Urinary bladder (tissue), 4 donors: ENCODE results near the gene TMEM203. TPM values are rescaled to one million over a fixed set of nuclear protein-coding genes. Genes with fewer than 3 reads are reported as not detected.

Experiments
- DNase-seq: peaks from one replicate; pipeline ENCODE4 v3.0.0-alpha.2; 2015; ENCODE audit errors: extremely low spot score
- H3K27ac ChIP-seq: one replicate; pipeline ENCODE4 v1.5.1; 2013; ENCODE audit warnings: low read depth, mild to moderate bottlenecking, moderate library complexity
- H3K36me3 ChIP-seq: one replicate; pipeline ENCODE4 v1.6.1; 2013; ENCODE audit warnings: mild to moderate bottlenecking, moderate library complexity; ENCODE audit not compliant: insufficient read depth
- H3K4me1 ChIP-seq: one replicate; pipeline ENCODE4 v1.6.1; 2013; ENCODE audit warnings: mild to moderate bottlenecking, moderate library complexity; ENCODE audit not compliant: insufficient read depth
- H3K4me3 ChIP-seq: one replicate; pipeline ENCODE4 v1.5.1; 2013; ENCODE audit warnings: low read depth, low read length
- WGBS: extraction: QIAGEN DNeasy Blood & Tissue Kit; methylation state at CpG from one replicate; pipeline ENCODE4 v1.1.7; 2013; 5-methylcytosine and 5-hydroxymethylcytosine counted together
- polyA plus RNA-seq: library from polyadenylated mRNA; stranded (reverse); fragments of 200-250 nt; gene quantifications from one replicate; pipeline ENCODE4 v1.2.3, GENCODE V29; 2013
- total RNA-seq: library from RNA; depleted of rRNA; stranded (reverse); fragments of >200 nt; gene quantifications from one replicate; pipeline ENCODE4 v1.2.3, GENCODE V29; 2014
- donor health status: healthy with polysubstance abuse.
- donor health status: healthy.

The TMEM203 gene
- total and polyA plus RNA-seq, 2 donors: 24.2 to 41.2 TPM

- Histone ChIP-seq H3K27ac (no peak overlapping the region), H3K4me1 (peaks cover 2% of the 10 kb centered on the region), H3K4me3 (no peak overlapping the region), H3K36me3 (no peaks in the 10 kb centered on the region)
- 70% methylated on average over 14 of the region's 14 CpGs for WGBS
- DNase-seq: no peak
Observed at GRCh38 chr9:137221095-137221505, 15.7 kb upstream of the TMEM203 start.

GRCh38 chr9:137220317-137221094 lies 15.1 kb upstream of the TMEM203 start:
- WGBS: 89% methylated on average over 52 of the region's 52 CpGs
- Histone ChIP-seq H3K4me3 (no peak overlapping the region), H3K4me1 (peaks cover 2% of the 10 kb centered on the region), H3K36me3 (no peaks in the 10 kb centered on the region), H3K27ac (no peak overlapping the region)
- DNase-seq: no peak

DNA sequence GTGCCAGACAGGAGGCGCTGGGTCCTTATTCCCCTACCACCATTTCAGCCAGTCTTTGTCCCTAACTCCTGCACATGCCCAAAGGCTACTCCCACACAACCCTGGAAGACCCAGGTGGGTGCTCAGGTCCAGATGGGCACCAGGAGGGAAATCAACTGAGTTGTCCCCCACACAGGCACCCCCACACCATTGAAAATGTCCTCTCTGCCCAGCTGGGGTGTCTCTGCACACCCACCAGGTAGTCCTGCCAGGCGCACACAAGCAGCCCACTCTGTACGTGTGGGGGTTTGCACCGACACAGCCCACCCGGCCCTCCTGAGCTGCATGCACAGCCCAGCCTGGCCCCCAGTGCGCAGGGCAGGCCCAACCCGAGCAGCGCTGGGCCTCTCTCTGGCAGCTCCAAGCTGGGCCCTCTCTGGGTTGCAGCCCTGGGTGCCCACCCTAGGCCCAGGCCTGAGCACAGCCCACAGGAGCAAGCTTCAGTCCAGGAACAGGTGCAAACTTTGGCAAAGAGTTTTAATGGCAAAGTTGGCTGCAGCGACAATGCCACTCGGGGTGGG lies 14.4 kb upstream of the TMEM203 start:
- no peak overlapping the region for H3K27ac ChIP-seq
- 91% methylated on average over 10 of the region's 10 CpGs for WGBS
- H3K4me3 ChIP-seq: no peak overlapping the region
- H3K36me3 ChIP-seq: no peaks in the 10 kb centered on the region
- peaks cover 2% of the 10 kb centered on the region for H3K4me1 ChIP-seq
- DNase-seq: no peak

DNA sequence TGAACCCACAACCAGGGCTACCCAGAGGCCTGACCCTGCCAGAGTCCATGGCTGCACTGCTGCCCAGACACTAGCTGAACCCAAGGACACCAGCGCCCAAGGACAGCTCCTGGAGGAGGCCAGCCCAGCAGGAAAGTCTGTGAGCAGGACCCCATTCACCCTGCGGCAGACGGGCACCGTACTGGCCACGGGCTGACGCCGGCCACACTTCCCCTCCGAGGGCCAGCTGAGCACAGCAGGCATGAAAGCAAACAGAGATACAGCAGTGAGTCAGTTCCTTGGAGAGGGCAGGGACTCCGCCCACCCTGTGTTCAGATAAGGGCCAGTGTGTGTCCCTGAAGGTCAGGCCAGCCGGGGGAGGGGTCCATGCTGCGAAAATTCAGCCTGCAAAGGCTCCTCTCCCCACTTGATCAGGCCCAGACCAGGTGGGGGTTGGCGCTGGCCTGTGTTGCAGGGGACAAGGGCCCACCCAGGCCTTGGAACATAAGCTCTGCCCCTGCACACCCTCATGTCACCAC lies 13.4 kb upstream of the TMEM203 start:
- no peak overlapping the region for H3K4me3 ChIP-seq
- no peaks in the 10 kb centered on the region for H3K36me3 ChIP-seq
- no peak overlapping the region for H3K27ac ChIP-seq
- no peaks in the 10 kb centered on the region for H3K4me1 ChIP-seq
- no peak for DNase-seq
- WGBS: 72% methylated on average over 12 of the region's 12 CpGs

- Histone ChIP-seq H3K4me1 (no peaks in the 10 kb centered on the region), H3K4me3 (no peak overlapping the region), H3K27ac (no peak overlapping the region), H3K36me3 (no peaks in the 10 kb centered on the region)
- no peak for DNase-seq
- 89% methylated on average over 30 of the region's 30 CpGs for WGBS
Observed at GRCh38 chr9:137218212-137218753, 12.8 kb upstream of the TMEM203 start.

- 61% methylated on average over 36 of the region's 36 CpGs for WGBS
- Histone ChIP-seq H3K4me3 (no peak overlapping the region), H3K36me3 (no peaks in the 10 kb centered on the region), H3K4me1 (no peaks in the 10 kb centered on the region), H3K27ac (peak overlapping the region; percentile 64)
- no peak for DNase-seq
Observed at GRCh38 chr9:137217276-137218211, 12.1 kb upstream of the TMEM203 start.

DNA sequence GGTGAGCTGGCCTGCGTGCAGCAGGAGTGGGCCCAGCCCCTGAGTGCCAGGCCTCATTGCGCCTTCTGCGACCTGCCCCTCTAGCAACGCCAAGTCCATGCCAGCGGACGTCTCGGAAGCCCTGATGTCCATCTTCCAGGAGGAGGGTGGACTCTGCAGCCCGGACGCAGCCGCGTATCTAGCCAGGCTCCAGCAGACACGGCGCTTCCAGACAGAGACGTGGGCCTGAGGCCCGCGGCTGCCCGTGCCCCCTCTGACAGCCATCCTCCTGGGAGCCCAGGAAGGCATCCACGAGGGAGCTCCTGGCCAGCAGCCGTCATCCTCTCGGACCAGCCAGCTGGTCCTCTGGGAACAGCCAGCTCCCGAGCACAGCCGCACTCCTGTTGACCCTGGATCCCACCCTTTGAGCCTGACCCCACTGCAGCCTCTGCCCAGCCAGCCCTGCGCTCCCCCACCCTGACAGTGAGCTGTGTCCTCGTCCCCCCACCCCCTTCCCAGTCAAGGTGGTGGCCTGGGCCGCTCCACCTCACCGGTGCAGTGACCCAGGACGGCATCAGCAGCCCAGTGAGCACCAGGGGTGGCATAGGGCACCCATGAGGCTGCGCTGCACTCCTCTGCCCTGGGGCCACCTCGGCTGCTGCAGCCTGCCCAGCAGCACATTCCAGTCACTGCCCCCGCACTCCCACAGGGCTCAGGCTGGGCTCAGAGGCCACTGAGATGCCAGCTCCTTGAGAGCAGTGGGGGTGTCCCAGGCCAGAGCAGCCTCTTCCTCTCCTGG lies 10.9 kb upstream of the TMEM203 start:
- H3K36me3 ChIP-seq: no peaks in the 10 kb centered on the region
- DNase-seq: no peak
- no peak overlapping the region for H3K27ac ChIP-seq
- H3K4me1 ChIP-seq: no peaks in the 10 kb centered on the region
- no peak overlapping the region for H3K4me3 ChIP-seq
- 93% methylated on average over 30 of the region's 30 CpGs for WGBS

GRCh38 chr9:137215196-137215986 lies 9.9 kb upstream of the TMEM203 start:
- DNase-seq: no peak
- Histone ChIP-seq H3K4me3 (no peak overlapping the region), H3K36me3 (no peaks in the 10 kb centered on the region), H3K27ac (no peak overlapping the region), H3K4me1 (no peaks in the 10 kb centered on the region)
- 91% methylated on average over 22 of the region's 22 CpGs for WGBS

DNA sequence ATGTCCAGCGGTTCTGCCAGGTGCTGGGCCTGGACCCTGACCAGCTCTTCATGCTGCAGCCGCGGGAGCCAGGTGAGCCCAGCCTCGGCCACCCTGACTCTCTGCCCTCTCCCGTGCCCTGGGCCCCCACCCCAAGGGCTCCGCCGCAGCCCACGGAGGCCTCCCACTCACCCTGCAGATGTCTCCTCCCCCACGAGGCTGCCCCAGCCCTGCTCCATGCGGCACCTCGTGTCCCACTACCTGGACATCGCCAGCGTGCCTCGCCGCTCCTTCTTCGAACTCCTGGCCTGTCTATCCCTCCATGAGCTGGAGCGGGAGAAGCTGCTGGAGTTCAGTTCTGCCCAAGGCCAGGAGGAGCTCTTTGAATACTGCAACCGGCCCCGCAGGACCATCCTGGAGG lies 9.2 kb upstream of the TMEM203 start:
- DNase-seq: no peak
- Histone ChIP-seq H3K4me3 (no peak overlapping the region), H3K4me1 (no peaks in the 10 kb centered on the region), H3K36me3 (no peaks in the 10 kb centered on the region), H3K27ac (no peak overlapping the region)
- 93% methylated on average over 19 of the region's 19 CpGs for WGBS

GRCh38 chr9:137213160-137214060 lies 8.0 kb upstream of the TMEM203 start:
- no peak overlapping the region for H3K27ac ChIP-seq

DNA sequence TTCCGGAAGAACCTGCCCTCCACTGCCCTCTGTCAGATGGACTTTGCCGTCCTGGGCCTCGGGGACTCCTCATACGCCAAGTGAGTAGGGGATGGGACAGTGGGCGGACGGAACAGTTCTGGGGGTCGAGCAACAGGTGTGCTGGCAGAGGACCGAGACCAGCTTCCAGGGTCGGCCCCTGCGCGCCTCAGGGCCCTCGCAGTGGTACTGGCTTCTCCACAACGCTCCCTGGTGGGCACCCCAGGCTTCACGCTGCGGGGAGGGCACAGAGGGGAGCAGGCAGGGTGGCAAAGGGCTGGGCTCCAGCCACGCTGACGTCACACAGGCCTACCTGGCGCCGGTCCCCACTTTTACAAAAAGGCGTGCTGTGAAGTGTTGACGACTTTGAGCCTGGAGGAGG lies 7.1 kb upstream of the TMEM203 start:
- Histone ChIP-seq H3K27ac (no peak overlapping the region), H3K4me3 (no peak overlapping the region), H3K4me1 (no peaks in the 10 kb centered on the region), H3K36me3 (no peaks in the 10 kb centered on the region)
- WGBS: 81% methylated on average over 21 of the region's 21 CpGs
- no peak for DNase-seq

More at GRCh38 chr9:137213160-137214060, 8.0 kb upstream of the TMEM203 start:
- Histone ChIP-seq H3K4me1 (no peaks in the 10 kb centered on the region), H3K4me3 (no peak overlapping the region), H3K36me3 (no peaks in the 10 kb centered on the region)
- no peak for DNase-seq
- 90% methylated on average over 49 of the region's 49 CpGs for WGBS
